H9 (cell line): ENCODE data around the gene IL17RA. TPM values are rescaled to one million over a fixed set of nuclear protein-coding genes. Genes with fewer than 3 reads are reported as not detected.
A peak's percentile ranks its signal among the peaks of the same experiment; 100 is the strongest.

Experiments
- DNase-seq: peaks from one replicate; pipeline ENCODE4 v3.0.0-alpha.2; 2017
- H2AFZ ChIP-seq: one replicate; pipeline ENCODE4 v1.6.1; 2013; ENCODE audit warnings: mild to moderate bottlenecking, low read length, control low read depth, moderate library complexity
- H2AK5ac ChIP-seq: 2 replicates; pipeline ENCODE4 v1.6.1; 2013; ENCODE audit warnings: low read length, control low read depth, mixed read lengths; ENCODE audit not compliant: insufficient read length
- H2BK120ac ChIP-seq: one replicate; pipeline ENCODE4 v1.6.1; 2013; ENCODE audit warnings: low read depth, mild to moderate bottlenecking, low read length, control low read depth, inconsistent platforms; ENCODE audit not compliant: poor library complexity, severe bottlenecking
- H2BK12ac ChIP-seq: 2 replicates; pipeline ENCODE4 v1.6.1; 2013; ENCODE audit warnings: low read length, control low read depth, mixed read lengths, low read depth; ENCODE audit not compliant: insufficient read length
- H2BK15ac ChIP-seq: 2 replicates; pipeline ENCODE4 v1.6.1; 2013; ENCODE audit warnings: low read depth, low read length, control low read depth
- H2BK20ac ChIP-seq: one replicate; pipeline ENCODE4 v1.6.1; 2013; ENCODE audit warnings: low read depth, mild to moderate bottlenecking, low read length, control low read depth, inconsistent platforms; ENCODE audit not compliant: poor library complexity, severe bottlenecking
- H2BK5ac ChIP-seq: 2 replicates; pipeline ENCODE4 v1.6.1; 2013; ENCODE audit warnings: low read length, control low read depth, mixed read lengths; ENCODE audit not compliant: insufficient read length
- H3K14ac ChIP-seq: 2 replicates; pipeline ENCODE4 v1.6.1; 2013; ENCODE audit warnings: low read length, control low read depth; ENCODE audit not compliant: insufficient read depth
- H3K18ac ChIP-seq: 2 replicates; pipeline ENCODE4 v1.6.1; 2013; ENCODE audit warnings: low read depth, mild to moderate bottlenecking, mixed read lengths, low read length, control low read depth; ENCODE audit not compliant: insufficient read length
- H3K23ac ChIP-seq: 2 replicates; pipeline ENCODE4 v1.6.1; 2013; ENCODE audit warnings: low read length, control low read depth, mixed read lengths, low read depth; ENCODE audit not compliant: insufficient read length
- H3K23me2 ChIP-seq: 2 replicates; pipeline ENCODE4 v1.6.1; 2013; ENCODE audit warnings: low read depth, mild to moderate bottlenecking, mixed read lengths, low read length, control low read depth; ENCODE audit not compliant: insufficient read length, poor library complexity, severe bottlenecking
- H3K27ac ChIP-seq: 2 replicates; pipeline ENCODE4 v1.5.1; 2013; ENCODE audit warnings: low read length, control low read depth, mixed read lengths, low read depth; ENCODE audit not compliant: insufficient read length
- H3K27me3 ChIP-seq: 2 replicates; pipeline ENCODE4 v1.6.1; 2013; ENCODE audit warnings: low read length, control low read depth, inconsistent platforms; ENCODE audit not compliant: insufficient read depth
- H3K4ac ChIP-seq: 2 replicates; pipeline ENCODE4 v1.6.1; 2013; ENCODE audit warnings: low read depth, mild to moderate bottlenecking, control low read depth, inconsistent platforms, low read length, moderate library complexity
- H3K4me1 ChIP-seq: 2 replicates; pipeline ENCODE4 v1.6.1; 2013; ENCODE audit warnings: low read length, control low read depth, inconsistent platforms; ENCODE audit not compliant: insufficient read depth
- H3K4me2 ChIP-seq: 2 replicates; pipeline ENCODE4 v1.6.1; 2013; ENCODE audit warnings: low read length, control low read depth, mixed read lengths; ENCODE audit not compliant: insufficient read length, insufficient read depth
- H3K56ac ChIP-seq: 2 replicates; pipeline ENCODE4 v1.6.1; 2013; ENCODE audit warnings: low read depth, mild to moderate bottlenecking, mixed read lengths, low read length, control low read depth; ENCODE audit not compliant: insufficient read length
- H3K79me1 ChIP-seq: 2 replicates; pipeline ENCODE4 v1.6.1; 2013; ENCODE audit warnings: low read depth, mild to moderate bottlenecking, moderate library complexity, low read length, control low read depth, inconsistent platforms; ENCODE audit not compliant: insufficient read depth, poor library complexity, severe bottlenecking
- H3K79me2 ChIP-seq: 2 replicates; pipeline ENCODE4 v1.6.1; 2013; ENCODE audit warnings: low read length, control low read depth, inconsistent platforms; ENCODE audit not compliant: insufficient read depth
- H3K9ac ChIP-seq: 2 replicates; pipeline ENCODE4 v1.6.1; 2013; ENCODE audit warnings: low read length, control low read depth, mixed read lengths; ENCODE audit not compliant: insufficient read length; ENCODE audit errors: extremely low read depth
- H3K9me3 ChIP-seq: one replicate; pipeline ENCODE4 v1.6.1; 2013; ENCODE audit warnings: low read depth, low read length, inconsistent platforms; ENCODE audit not compliant: control insufficient read depth
- H3T11ph ChIP-seq: one replicate; pipeline ENCODE4 v1.6.1; 2013; ENCODE audit warnings: mild to moderate bottlenecking, low read length, control low read depth, inconsistent platforms
- H4K20me1 ChIP-seq: one replicate; pipeline ENCODE4 v1.6.1; 2013; ENCODE audit not compliant: control insufficient read depth, insufficient read length, insufficient read depth
- H4K5ac ChIP-seq: 2 replicates; pipeline ENCODE4 v1.6.1; 2013; ENCODE audit warnings: low read depth, mild to moderate bottlenecking, mixed read lengths, low read length, control low read depth; ENCODE audit not compliant: insufficient read length
- H4K8ac ChIP-seq: replicated peaks from 2 replicates; pipeline ENCODE4 v1.6.1; 2013; ENCODE audit warnings: low read length, control low read depth, mixed read lengths, low read depth; ENCODE audit not compliant: insufficient read length
- H4K91ac ChIP-seq: 2 replicates; pipeline ENCODE4 v1.6.1; 2013; ENCODE audit warnings: low read depth, mild to moderate bottlenecking, moderate library complexity, mixed read lengths, low read length, control low read depth; ENCODE audit not compliant: insufficient read length
- H3K27ac Mint-ChIP-seq, 3 experiments: 2 replicates in 2 of 3; 3 replicates in 1 of 3; pipeline ENCODE4 v1.8.0; 2020 to 2021; ENCODE audit warnings: mixed read lengths in 3 of 3, mild to moderate bottlenecking in 1 of 3, moderate library complexity in 1 of 3
- H3K27me3 Mint-ChIP-seq: 2 replicates; pipeline ENCODE4 v1.8.0; 2021; ENCODE audit warnings: low read depth, mild to moderate bottlenecking, moderate library complexity, mixed read lengths
- H3K36me3 Mint-ChIP-seq, 3 experiments: 2 replicates in 2 of 3; 3 replicates in 1 of 3; pipeline ENCODE4 v1.8.0; 2020 to 2021; ENCODE audit warnings: low read depth in 3 of 3, mixed read lengths in 3 of 3; ENCODE audit not compliant: insufficient read depth in 1 of 3
- H3K4me1 Mint-ChIP-seq, 2 experiments: 2 replicates each; pipeline ENCODE4 v1.8.0; 2020; ENCODE audit warnings: mixed read lengths in 2 of 2
- H3K4me3 Mint-ChIP-seq, 2 experiments: 2 replicates in 1 of 2; 3 replicates in 1 of 2; pipeline ENCODE4 v1.8.0; 2020 to 2021; ENCODE audit warnings: mild to moderate bottlenecking in 2 of 2, mixed read lengths in 2 of 2, moderate library complexity in 1 of 2
- H3K9me3 Mint-ChIP-seq, 2 experiments: 2 replicates in 1 of 2; 3 replicates in 1 of 2; pipeline ENCODE4 v1.8.0; 2020; ENCODE audit warnings: mild to moderate bottlenecking in 2 of 2, mixed read lengths in 2 of 2, moderate library complexity in 1 of 2
- WGBS: extraction: QIAGEN DNeasy Blood & Tissue Kit; methylation state at CpG from one replicate; pipeline ENCODE4 v1.1.7; 2013; ENCODE audit warnings: missing lambda C conversion rate, low lambda C conversion rate, mixed read lengths; ENCODE audit not compliant: insufficient read length; ENCODE audit errors: extremely low coverage; 5-methylcytosine and 5-hydroxymethylcytosine counted together
- total RNA-seq: library from RNA; stranded (reverse); gene quantifications from 2 replicates; pipeline ENCODE4 v1.2.1, GENCODE V29; 2021
- TF ChIP-seq, protein P1 (sequence below): fragments of 200-600 bp; sonication (generic); conservative IDR thresholded peaks from 3 replicates; pipeline ENCODE4 v1.8.0; 2021; ENCODE audit warnings: antibody characterized with exemption, mild to moderate bottlenecking

IL17RA gene
- total RNA-seq, 1 experiment from 2014 or later: 12.4 TPM

DNA sequence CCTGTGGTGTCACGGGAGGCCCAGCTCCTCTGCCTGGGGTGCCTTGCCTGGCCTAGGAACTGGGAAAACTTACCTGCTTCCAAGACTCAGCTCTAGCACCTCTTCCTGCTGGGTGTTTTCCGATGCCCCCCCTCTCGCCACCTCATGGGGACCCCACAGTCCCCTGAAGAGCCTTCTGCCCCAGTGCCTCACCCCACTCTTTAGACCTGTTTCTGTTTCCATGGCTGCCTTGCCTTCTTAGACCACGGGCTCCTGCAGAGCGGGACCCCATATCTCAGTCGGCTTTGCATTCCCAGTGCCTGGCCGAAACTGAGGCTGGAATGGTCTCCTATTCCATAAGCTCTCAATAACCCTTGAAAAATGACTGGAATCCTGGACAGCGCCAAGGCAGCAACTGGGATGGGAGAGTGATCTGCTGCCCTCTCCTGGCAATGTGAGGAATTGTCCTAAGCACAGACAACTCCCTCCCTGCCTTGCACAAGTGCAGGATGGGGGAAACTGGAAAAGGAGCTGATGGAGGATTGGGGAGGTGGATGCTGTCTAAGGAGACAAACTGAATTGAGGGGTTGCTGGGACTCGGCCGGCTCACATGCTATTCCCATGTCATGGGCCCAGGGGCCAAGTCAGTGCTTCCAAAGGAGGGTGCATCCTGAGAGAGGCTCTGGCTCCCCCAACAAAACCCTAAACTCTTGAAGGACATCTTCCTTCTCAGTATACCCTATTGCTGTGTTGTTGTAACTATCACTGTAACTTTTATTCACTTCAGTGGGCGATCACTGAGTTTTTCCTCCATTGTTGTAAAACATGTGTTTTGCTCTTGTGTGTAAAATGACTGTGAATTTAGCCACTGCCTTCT, 26.6 kb upstream of the IL17RA start:
- Histone ChIP-seq H3K27ac (no peak overlapping the region), H3K4ac (no peak overlapping the region), H3K4me1 (no peaks in the 10 kb centered on the region), H3K23me2 (no peaks in the 10 kb centered on the region), H3K9me3 (no peaks in the 10 kb centered on the region), H4K20me1 (no peaks in the 10 kb centered on the region), H4K91ac (no peak overlapping the region), H2BK5ac (no peak overlapping the region), H2BK20ac (no peak overlapping the region), H3K14ac (no peak overlapping the region), H2BK12ac (no peak overlapping the region), H3K79me1 (no peaks in the 10 kb centered on the region), H2AFZ (no peak overlapping the region), H3K56ac (no peak overlapping the region), H3K9ac (no peak overlapping the region), H2BK15ac (no peak overlapping the region), H3K23ac (no peak overlapping the region), H4K5ac (no peak overlapping the region), H3T11ph (no peak overlapping the region), H3K27me3 (no peaks in the 10 kb centered on the region; the same call in 1 of the 2 replicates), H2BK120ac (no peak overlapping the region), H2AK5ac (no peak overlapping the region), H3K79me2 (no peaks in the 10 kb centered on the region), H3K18ac (no peak overlapping the region), H3K4me2 (no peak overlapping the region), H4K8ac (no peak overlapping the region)
- Mint-ChIP-seq H3K9me3 (peaks cover 2 to 11% of the 10 kb centered on the region in 2 experiments; a peak in 2 of 5 replicates), H3K4me1 (peaks cover 0 to 3% of the 10 kb centered on the region in 2 experiments; a peak in 2 of 4 replicates), H3K36me3 (no peaks in the 10 kb centered on the region), H3K27ac (no peak overlapping the region), H3K27me3 (peaks cover 24% of the 10 kb centered on the region), H3K4me3 (no peak overlapping the region)
- DNase-seq: peak; percentile 72
- TF ChIP-seq, protein P1, sequence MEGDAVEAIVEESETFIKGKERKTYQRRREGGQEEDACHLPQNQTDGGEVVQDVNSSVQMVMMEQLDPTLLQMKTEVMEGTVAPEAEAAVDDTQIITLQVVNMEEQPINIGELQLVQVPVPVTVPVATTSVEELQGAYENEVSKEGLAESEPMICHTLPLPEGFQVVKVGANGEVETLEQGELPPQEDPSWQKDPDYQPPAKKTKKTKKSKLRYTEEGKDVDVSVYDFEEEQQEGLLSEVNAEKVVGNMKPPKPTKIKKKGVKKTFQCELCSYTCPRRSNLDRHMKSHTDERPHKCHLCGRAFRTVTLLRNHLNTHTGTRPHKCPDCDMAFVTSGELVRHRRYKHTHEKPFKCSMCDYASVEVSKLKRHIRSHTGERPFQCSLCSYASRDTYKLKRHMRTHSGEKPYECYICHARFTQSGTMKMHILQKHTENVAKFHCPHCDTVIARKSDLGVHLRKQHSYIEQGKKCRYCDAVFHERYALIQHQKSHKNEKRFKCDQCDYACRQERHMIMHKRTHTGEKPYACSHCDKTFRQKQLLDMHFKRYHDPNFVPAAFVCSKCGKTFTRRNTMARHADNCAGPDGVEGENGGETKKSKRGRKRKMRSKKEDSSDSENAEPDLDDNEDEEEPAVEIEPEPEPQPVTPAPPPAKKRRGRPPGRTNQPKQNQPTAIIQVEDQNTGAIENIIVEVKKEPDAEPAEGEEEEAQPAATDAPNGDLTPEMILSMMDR: peak; percentile 93
- no CpG with 5 or more reads among the region's 11 CpGs for WGBS
